NCI-H1417 (cell line): ENCODE measurements around the gene ORM1.

Experiments used
- DNase-seq, 3 experiments: peaks; one replicate each; lab custom pipeline; 2025; lab: John Stamatoyannopoulos, UW

Gene ORM1

DNA sequence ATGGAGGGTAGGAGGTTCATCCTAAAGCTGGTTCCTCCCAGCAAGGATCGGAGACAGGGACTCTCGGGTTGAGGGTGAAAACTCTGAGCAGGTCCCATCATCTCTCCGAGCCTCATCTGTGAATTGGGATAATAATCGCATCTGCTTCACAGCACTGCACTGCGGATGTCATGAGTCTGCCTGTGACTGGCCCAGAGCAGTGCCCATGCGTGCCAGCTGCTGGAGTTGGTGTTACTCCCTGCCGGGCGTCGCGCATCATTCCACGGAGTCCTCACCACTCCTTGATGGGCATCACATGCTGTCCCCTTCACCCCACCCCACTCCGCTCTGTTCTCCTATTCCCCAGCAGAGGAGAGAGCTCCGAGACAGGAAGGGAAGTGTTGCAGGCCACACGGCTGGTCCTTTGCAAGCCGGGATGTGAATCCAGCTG, 35.1 kb upstream of the ORM1 start:
- DNase-seq = peak in 1 of 3 experiments; percentile 58

DNA sequence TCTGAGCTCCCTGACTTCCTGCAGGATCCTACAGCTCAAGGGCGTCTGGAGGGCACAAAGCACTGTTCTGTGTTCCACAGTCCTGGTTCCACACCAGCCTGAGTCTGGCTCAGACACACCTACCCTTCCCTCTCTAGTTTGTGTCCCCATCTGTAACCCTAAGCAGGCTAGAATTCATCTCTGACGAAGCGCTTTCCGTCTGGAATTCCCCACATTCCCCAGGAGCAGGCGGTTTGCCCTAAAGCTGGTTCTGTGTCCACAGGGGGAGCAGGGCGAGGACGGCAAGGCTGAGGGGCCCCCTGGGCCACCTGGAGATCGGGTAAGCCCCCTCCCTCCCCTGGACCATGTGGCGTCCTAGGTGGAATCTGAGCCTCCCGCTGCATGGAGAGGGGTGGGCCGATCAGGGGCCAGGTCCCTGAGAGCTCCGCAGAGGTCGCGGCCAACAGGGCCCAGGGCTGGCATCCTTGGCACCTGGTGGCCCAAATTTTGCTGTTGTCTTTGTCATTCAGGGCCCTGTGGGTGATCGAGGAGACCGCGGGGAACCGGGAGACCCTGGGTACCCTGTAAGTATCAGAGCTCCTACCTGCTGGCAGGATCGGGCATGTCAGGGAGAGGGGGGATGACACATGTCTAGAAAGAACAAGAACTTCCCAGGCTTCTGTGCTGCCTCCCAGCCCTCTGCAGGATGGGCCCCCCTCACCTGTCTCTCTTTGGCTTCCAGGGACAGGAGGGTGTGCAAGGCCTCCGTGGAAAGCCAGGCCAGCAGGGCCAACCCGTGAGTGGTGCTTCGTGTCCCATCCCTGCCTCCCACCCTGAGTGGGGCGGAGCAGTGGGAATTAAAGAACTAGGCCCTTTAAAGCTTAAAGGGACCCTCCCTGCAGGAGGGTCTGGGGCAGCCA, 34.5 kb upstream of the ORM1 start:
- no peak for DNase-seq

GRCh38 chr9:114289106-114289505, 33.8 kb upstream of the ORM1 start:
- DNase-seq = no peak

DNA sequence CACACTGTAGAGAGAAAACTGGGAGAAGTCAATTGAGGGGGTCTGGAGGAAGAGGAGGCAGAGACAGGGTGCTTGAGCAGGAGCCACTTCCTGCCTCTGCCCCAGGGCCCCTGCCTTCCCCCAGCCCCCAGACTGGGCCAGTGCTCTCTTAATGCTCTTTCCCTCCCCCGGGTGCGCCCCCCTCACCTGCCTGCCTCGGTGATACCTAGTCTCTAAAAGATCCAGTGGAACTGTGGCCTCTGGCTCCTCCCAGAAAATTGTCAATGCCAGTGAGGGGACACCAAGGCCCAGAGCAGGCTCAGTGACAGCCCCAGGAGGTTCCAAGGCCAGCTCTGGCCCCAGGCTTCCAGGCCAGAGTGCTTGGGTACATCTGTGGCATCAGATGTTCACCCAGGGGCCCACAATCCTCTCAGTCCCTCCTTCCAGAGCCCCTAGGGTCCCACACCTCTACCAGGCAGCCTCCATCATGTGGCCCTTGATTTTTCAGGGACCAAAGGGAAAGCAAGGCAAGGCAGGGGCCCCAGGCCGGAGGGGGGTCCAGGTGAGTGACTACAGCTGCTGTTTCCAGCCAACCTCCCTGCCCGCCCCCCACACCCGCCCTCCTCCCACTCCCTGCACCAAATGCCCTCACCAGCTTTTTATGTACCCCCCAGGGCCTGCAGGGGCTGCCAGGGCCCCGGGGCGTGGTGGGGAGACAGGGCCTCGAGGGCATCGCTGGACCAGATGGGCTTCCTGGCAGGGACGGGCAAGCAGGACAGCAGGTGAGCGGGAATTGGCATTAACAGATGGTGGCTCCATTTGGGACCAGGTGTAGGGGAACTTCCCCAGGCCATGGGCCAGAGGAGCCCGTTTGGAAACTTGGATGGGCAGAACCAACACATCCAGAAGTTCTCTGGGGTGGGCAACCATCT, 33.1 kb upstream of the ORM1 start:
- no peak for DNase-seq

DNA sequence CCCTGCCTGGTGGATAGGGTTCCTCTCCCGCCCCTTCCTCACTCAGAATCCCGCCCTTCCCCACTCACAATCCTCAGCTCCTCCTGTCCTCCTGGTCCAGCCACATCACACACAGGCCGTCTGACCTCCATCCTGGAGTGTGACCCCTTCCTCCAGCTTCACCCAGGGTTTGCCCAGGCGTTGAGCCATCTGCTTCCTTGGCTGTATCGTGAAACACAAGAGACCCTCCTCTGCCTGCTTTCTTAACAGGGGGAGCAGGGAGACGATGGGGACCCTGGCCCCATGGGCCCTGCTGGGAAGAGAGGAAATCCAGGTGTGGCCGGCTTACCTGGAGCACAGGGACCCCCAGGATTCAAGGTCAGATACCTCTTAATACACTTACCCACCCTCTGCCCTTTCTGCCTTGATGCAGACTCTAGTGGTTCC, 32.3 kb upstream of the ORM1 start:
- DNase-seq = no peak

DNA sequence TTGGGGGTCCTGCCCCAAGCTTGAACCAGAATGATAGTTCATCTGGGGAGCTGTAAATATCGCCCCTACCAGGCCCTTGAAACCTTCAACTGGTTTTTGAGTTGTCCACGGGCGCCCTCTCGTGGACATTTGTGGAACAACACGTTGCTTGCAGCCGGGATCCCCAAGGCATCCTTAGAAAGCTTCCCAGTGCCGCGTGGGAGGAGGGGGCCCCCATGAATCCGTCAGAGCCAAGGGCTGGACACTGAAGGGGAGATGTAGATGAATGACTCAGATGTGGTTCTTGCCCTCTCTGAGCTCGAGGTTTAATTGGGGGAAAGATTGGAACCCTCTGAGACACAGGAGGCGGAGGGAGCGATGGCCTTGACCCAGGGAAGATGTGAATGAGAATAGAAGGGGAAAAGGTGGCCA, 31.8 kb upstream of the ORM1 start:
- peak; percentile 42 to 84 (median 66) for DNase-seq

GRCh38 chr9:114291886-114292590, 30.9 kb upstream of the ORM1 start:
- no peak for DNase-seq

DNA sequence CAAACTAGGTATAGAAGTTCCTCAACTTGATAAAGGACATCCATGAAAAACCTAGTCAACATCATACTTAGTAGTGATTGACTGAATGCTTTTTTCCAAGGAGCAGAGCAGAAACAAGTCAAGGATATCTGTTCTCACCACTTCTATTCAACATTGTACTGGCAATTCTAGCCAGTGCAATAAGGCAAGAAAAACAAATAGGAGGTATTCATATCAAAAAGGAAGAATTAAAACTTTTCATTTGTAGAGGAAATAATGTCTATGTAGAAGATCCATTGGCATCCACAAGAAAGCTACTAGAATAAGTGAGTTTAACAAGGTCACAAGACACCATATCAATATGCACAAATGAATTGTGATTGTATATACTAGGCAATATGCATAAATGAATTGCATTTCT, 28.2 kb upstream of the ORM1 start:
- DNase-seq = no peak

- DNase-seq = no peak
Observed at GRCh38 chr9:114296338-114296737, 26.6 kb upstream of the ORM1 start.

DNA sequence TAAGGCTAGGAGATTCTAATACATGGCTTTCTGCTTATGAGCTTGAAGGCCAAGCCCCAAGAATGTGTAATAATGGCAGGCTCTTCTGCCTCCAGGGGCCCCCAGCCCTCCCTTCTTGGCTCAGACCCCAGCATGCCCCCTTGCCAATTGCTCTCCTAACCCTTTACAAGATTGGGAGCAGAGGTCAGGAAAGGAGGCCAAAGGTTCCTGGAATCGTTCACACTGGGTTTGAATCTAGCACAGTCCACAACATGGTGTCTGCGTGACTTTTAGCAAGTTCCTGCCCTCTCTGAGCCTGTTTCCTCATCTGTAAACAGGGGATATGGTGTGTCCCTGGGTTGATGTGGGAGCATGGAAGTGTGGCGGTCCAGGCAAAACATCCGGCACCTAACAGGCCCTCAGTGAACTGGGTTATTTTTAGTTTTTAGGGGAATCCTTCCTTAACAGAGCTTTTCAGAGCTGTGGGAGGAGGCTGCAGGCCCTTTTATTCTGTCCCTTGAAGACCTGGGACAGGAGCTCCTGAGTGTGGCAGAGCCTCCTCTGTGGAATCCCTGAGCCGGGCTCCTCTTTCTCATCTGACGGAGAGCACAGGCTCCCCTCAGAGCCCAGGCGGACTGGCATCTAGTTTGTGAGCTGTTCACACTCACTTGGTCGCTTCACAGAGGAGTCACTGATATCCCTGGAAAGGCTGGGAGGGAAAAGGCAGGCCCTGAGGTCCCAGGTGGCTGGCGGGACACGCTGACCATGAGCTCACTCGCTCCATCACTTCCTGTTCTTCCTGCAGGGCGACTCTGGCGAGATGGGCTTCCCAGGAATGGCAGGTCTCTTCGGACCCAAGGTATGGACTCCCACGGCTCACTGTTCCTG, 23.4 kb upstream of the ORM1 start:
- no peak for DNase-seq

DNA sequence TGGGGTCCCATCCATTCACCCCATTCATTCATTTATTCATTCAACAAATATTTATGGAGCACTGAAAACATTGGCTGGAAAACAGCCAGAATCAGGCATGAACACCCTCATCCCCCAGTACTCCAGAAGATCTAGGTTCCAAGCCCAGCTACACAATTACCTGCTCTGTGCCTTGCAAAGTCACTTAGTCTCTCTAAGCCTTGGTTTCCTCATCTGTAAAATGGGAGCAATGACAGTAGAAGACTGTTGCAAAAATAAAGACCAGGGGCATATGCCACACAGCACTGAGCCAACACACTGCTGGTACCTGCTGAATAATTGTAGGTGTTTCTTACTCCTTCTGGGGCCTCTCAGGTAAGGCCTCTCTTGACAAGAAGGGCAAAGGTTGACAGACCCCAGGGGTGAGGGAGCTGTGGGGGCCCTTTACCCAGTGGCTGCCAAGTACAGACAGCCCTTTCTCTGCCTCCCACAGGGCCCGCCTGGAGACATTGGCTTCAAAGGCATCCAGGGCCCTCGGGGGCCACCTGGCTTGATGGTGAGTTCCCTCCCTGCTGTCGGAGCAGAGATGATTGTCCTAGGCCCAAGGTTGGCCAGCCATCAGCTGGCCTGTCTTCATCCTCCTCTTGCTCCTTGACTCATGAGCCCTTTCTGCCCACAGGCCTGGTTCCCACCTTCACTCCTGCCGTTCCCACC, 22.6 kb upstream of the ORM1 start:
- DNase-seq = no peak

GRCh38 chr9:114300846-114301797, 21.8 kb upstream of the ORM1 start:
- DNase-seq = no peak

DNA sequence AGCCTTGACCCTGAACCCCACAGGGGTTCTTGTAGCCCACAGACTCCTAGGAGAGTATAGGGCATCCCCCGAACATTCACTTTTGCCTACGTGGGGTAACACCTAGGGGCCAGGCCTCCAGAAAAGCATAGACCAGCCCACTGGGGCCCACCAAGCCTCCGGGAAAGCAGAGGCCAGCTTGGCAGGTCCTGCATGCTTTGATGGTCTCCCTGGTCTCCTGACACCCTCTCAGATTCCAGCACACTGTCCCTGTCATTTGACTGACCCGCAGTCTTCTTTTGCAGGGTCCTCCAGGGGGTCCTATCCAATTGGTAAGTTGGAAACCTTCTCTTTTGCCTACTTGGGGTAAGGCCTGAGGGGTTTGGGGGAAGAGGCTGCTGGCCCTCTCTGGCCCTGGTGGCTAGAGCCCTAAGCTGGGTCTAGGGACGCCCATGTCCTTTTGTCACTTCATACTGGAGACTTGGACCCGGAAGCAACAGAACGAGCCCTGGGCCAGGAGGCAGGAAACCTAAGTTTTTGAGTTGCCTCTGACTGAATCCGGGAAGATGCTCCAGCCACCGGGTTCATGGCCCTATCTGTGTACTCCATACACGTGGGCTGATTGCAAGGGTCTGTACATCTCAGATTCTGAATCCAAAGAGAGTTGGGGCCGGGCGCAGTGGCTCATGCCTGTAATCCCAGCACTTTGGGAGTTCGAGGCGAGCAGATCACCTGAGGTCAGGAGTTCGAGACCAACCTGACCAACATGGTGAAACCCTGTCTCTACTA, 20.9 kb upstream of the ORM1 start:
- no peak for DNase-seq

- no peak for DNase-seq
Observed at GRCh38 chr9:114302727-114303126, 20.2 kb upstream of the ORM1 start.

DNA sequence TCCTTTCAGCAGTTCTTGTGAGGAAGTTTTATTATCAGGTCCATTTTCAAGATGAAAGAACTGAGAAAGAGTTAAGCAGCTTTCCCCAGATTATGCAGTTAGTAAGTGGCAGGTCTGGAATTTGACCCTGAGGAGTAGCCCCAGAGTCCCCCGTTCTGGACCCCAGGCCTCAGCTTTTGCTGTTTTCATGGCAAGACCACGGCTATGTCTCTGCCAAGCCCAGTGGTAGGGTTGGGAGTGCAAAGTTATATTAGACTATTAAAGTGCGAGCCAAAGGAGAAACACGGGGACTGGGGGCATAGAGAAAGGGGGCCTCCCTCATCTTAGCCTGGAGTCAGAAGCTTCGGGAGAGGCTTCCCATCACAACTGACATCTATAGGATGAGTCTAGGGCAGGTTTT, 19.3 kb upstream of the ORM1 start:
- DNase-seq = no peak

DNA sequence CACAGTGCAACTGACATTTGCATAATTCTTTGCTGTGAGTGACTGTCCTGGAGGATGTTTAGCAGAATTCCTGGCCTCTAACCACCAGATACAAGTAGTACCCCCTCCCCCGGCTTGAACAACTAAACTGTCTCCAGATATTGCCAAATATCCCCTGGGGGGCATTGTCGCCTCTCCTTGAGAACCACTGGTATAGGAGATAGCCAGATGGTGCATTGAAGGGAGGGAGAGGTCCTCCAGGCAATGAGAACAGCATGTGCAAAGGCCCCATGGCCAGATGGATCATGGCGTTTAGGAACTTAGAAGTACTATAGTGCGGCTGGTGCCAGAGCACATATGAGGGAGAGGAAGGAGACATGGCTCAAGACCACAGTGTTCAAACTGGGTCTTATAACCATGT, 18.9 kb upstream of the ORM1 start:
- no peak for DNase-seq

GRCh38 chr9:114304416-114305188, 18.3 kb upstream of the ORM1 start:
- no peak for DNase-seq

GRCh38 chr9:114307899-114308267, 15.0 kb upstream of the ORM1 start:
- no peak for DNase-seq
